ENCODE measurements around the gene SCUBE1. TPM values are rescaled to one million over a fixed set of nuclear protein-coding genes. Genes with fewer than 3 reads are reported as not detected.
"Not testable (repeated sequence)": the region's sequence is repeated elsewhere in the genome, so short reads cannot be mapped to it uniquely, and the experiment has no call there.

Gene SCUBE1
- total RNA-seq, 1 experiment from 2014 or later, result not detected

- no peaks in the 10 kb centered on the region for H3K9me3 ChIP-seq (replicated peaks)
- H3K27ac ChIP-seq, result no peak overlapping the region
- H3K4me3 ChIP-seq, result no peak overlapping the region
- H3K27me3 ChIP-seq (replicated peaks), result peaks cover 12% of the 10 kb centered on the region
- DNase-seq (ENCODE audit: low read depth in 1 of 2, low spot score in 2 of 2), result no peak
- peaks cover 10% of the 10 kb centered on the region for H3K4me1 ChIP-seq (replicated peaks)
- H3K36me3 ChIP-seq, result no peaks in the 10 kb centered on the region
Observed at GRCh38 chr22:43376765-43377547, 33.8 kb upstream of the SCUBE1 start.

- peak in 1 of 2 experiments; percentile 31 for DNase-seq (ENCODE audit: low read depth in 1 of 2, low spot score in 2 of 2)
- H3K4me1 ChIP-seq (replicated peaks), result peaks cover 10% of the 10 kb centered on the region
- no peaks in the 10 kb centered on the region for H3K36me3 ChIP-seq
- H3K27me3 ChIP-seq (replicated peaks), result peaks cover 14% of the 10 kb centered on the region
- no peak overlapping the region for H3K4me3 ChIP-seq
- H3K27ac ChIP-seq, result no peak overlapping the region
- H3K9me3 ChIP-seq (replicated peaks), result no peaks in the 10 kb centered on the region
Observed at GRCh38 chr22:43375951-43376455, 32.8 kb upstream of the SCUBE1 start.

GRCh38 chr22:43370036-43370435 lies 26.9 kb upstream of the SCUBE1 start:
- DNase-seq (ENCODE audit: low read depth in 1 of 2, low spot score in 2 of 2), result no peak
- Histone ChIP-seq H3K4me1 (replicated peaks) (no peaks in the 10 kb centered on the region), H3K4me3 (no peak overlapping the region), H3K36me3 (no peaks in the 10 kb centered on the region), H3K27me3 (replicated peaks) (peaks cover 26% of the 10 kb centered on the region), H3K9me3 (replicated peaks) (no peaks in the 10 kb centered on the region), H3K27ac (no peak overlapping the region)

- no peak for DNase-seq (ENCODE audit: low read depth in 1 of 2, low spot score in 2 of 2)
- no peaks in the 10 kb centered on the region for H3K36me3 ChIP-seq
- H3K4me3 ChIP-seq, result no peak overlapping the region
- H3K9me3 ChIP-seq (replicated peaks), result no peaks in the 10 kb centered on the region
- peaks cover 26% of the 10 kb centered on the region for H3K27me3 ChIP-seq (replicated peaks)
- no peak overlapping the region for H3K27ac ChIP-seq
- H3K4me1 ChIP-seq (replicated peaks), result no peaks in the 10 kb centered on the region
Observed at GRCh38 chr22:43365715-43366440, 22.7 kb upstream of the SCUBE1 start.

GRCh38 chr22:43364169-43364435 lies 20.9 kb upstream of the SCUBE1 start:
- Histone ChIP-seq H3K4me1 (replicated peaks) (no peaks in the 10 kb centered on the region), H3K27ac (no peak overlapping the region), H3K27me3 (replicated peaks) (peaks cover 23% of the 10 kb centered on the region), H3K36me3 (no peaks in the 10 kb centered on the region), H3K9me3 (replicated peaks) (no peaks in the 10 kb centered on the region), H3K4me3 (no peak overlapping the region)
- DNase-seq (ENCODE audit: low read depth in 1 of 2, low spot score in 2 of 2), result no peak

- Histone ChIP-seq H3K27me3 (replicated peaks) (peaks cover 21% of the 10 kb centered on the region), H3K27ac (no peak overlapping the region), H3K36me3 (no peaks in the 10 kb centered on the region), H3K4me1 (replicated peaks) (no peaks in the 10 kb centered on the region), H3K9me3 (replicated peaks) (no peaks in the 10 kb centered on the region), H3K4me3 (no peak overlapping the region)
- DNase-seq (ENCODE audit: low read depth in 1 of 2, low spot score in 2 of 2), result no peak
Observed at GRCh38 chr22:43363315-43364168, 20.4 kb upstream of the SCUBE1 start.

- Histone ChIP-seq H3K4me1 (replicated peaks) (no peaks in the 10 kb centered on the region), H3K4me3 (no peak overlapping the region), H3K9me3 (replicated peaks) (no peaks in the 10 kb centered on the region), H3K27me3 (replicated peaks) (peaks cover 3% of the 10 kb centered on the region), H3K27ac (no peak overlapping the region), H3K36me3 (no peaks in the 10 kb centered on the region)
- no peak for DNase-seq (ENCODE audit: low read depth in 1 of 2, low spot score in 2 of 2)
Observed at GRCh38 chr22:43360576-43360975, 17.4 kb upstream of the SCUBE1 start.

- no peaks in the 10 kb centered on the region for H3K9me3 ChIP-seq (replicated peaks)
- no peaks in the 10 kb centered on the region for H3K4me1 ChIP-seq (replicated peaks)
- H3K36me3 ChIP-seq, result no peaks in the 10 kb centered on the region
- no peak for DNase-seq (ENCODE audit: low read depth in 1 of 2, low spot score in 2 of 2)
- no peak overlapping the region for H3K4me3 ChIP-seq
- H3K27ac ChIP-seq, result no peak overlapping the region
- peaks cover 8% of the 10 kb centered on the region for H3K27me3 ChIP-seq (replicated peaks)
Observed at GRCh38 chr22:43356881-43357280, 13.7 kb upstream of the SCUBE1 start.

GRCh38 chr22:43355688-43356087 lies 12.5 kb upstream of the SCUBE1 start:
- H3K4me1 ChIP-seq (replicated peaks); DNase-seq (ENCODE audit: low read depth in 1 of 2, low spot score in 2 of 2); H3K9me3 ChIP-seq (replicated peaks); H3K27me3 ChIP-seq (replicated peaks); H3K4me3 ChIP-seq; H3K36me3 ChIP-seq; H3K27ac ChIP-seq: not testable (repeated sequence)

- Histone ChIP-seq H3K36me3 (no peaks in the 10 kb centered on the region), H3K9me3 (replicated peaks) (no peaks in the 10 kb centered on the region), H3K27ac (no peak overlapping the region), H3K4me1 (replicated peaks) (no peaks in the 10 kb centered on the region), H3K4me3 (no peak overlapping the region), H3K27me3 (replicated peaks) (peaks cover 7% of the 10 kb centered on the region)
- DNase-seq (ENCODE audit: low read depth in 1 of 2, low spot score in 2 of 2), result no peak
Observed at GRCh38 chr22:43351966-43352345, 8.8 kb upstream of the SCUBE1 start.

GRCh38 chr22:43349636-43350035 lies 6.5 kb upstream of the SCUBE1 start:
- no peak overlapping the region for H3K4me3 ChIP-seq
- H3K9me3 ChIP-seq (replicated peaks), result no peaks in the 10 kb centered on the region
- peaks cover 7% of the 10 kb centered on the region; the same call in 1 of the 2 replicates for H3K4me1 ChIP-seq (replicated peaks)
- H3K27ac ChIP-seq, result no peak overlapping the region
- peaks cover 19% of the 10 kb centered on the region for H3K27me3 ChIP-seq (replicated peaks)
- H3K36me3 ChIP-seq, result no peaks in the 10 kb centered on the region
- no peak for DNase-seq (ENCODE audit: low read depth in 1 of 2, low spot score in 2 of 2)

- Histone ChIP-seq H3K27me3 (replicated peaks) (peaks cover 38% of the 10 kb centered on the region), H3K9me3 (replicated peaks) (no peaks in the 10 kb centered on the region), H3K36me3 (no peaks in the 10 kb centered on the region), H3K4me1 (replicated peaks) (peaks cover 14% of the 10 kb centered on the region), H3K4me3 (no peak overlapping the region), H3K27ac (no peak overlapping the region)
- DNase-seq (ENCODE audit: low read depth in 1 of 2, low spot score in 2 of 2), result peak; percentile 42 to 62
Observed at GRCh38 chr22:43346521-43346929, 3.4 kb upstream of the SCUBE1 start.

GRCh38 chr22:43345761-43346301 lies 2.7 kb upstream of the SCUBE1 start:
- Histone ChIP-seq H3K27ac (no peak overlapping the region), H3K27me3 (replicated peaks) (peaks cover 41% of the 10 kb centered on the region), H3K4me3 (no peak overlapping the region), H3K4me1 (replicated peaks) (peaks cover 14% of the 10 kb centered on the region), H3K36me3 (no peaks in the 10 kb centered on the region), H3K9me3 (replicated peaks) (no peaks in the 10 kb centered on the region)
- no peak for DNase-seq (ENCODE audit: low read depth in 1 of 2, low spot score in 2 of 2)

All from SJSA1 (cell line).